ENCODE measurements around the gene SLC36A1. TPM values are rescaled to one million over a fixed set of nuclear protein-coding genes. Genes with fewer than 3 reads are reported as not detected.

The SLC36A1 gene
- polyA plus RNA-seq, 1 donor (not counting 4 experiments of a cell fraction or from before 2014, with no cell fraction given): 9.6 TPM

GRCh38 chr5:151483647-151484046 lies 36.2 kb downstream of the SLC36A1 start:
- Histone ChIP-seq H3K27ac (ENCODE audit: control insufficient read depth, insufficient read depth, low read length) (no peak overlapping the region), H3K4me1 (ENCODE audit: control insufficient read depth, extremely low read depth, insufficient read depth, low read length) (peaks cover 2% of the 10 kb centered on the region), H3K9ac (ENCODE audit: control insufficient read depth, extremely low read depth, insufficient read depth, low read length) (no peak overlapping the region), H3K79me2 (ENCODE audit: control insufficient read depth, insufficient read depth, low read length) (no peaks in the 10 kb centered on the region), H3K9me1 (ENCODE audit: control insufficient read depth, extremely low read depth, insufficient read depth, low read length) (no peaks in the 10 kb centered on the region), H3K36me3 (ENCODE audit: control insufficient read depth in 2 of 2, extremely low read depth in 1 of 2, insufficient read depth in 2 of 2, low read length in 2 of 2) (peaks cover 8 to 12% of the 10 kb centered on the region in 2 experiments), H2AFZ (ENCODE audit: control insufficient read depth, low read length) (no peak overlapping the region), H4K20me1 (ENCODE audit: control insufficient read depth, extremely low read depth, insufficient read depth, low read length) (no peaks in the 10 kb centered on the region), H3K4me3 (ENCODE audit: control insufficient read depth in 2 of 3, extremely low read depth in 1 of 3, insufficient read depth in 2 of 3, low read depth in 1 of 3, low read length in 3 of 3) (no peak overlapping the region), H3K27me3 (ENCODE audit: control insufficient read depth, extremely low read depth, insufficient read depth, low read length) (no peaks in the 10 kb centered on the region), H3K9me3 (ENCODE audit: control insufficient read depth, low read depth, low read length) (no peaks in the 10 kb centered on the region), H3K4me2 (ENCODE audit: control insufficient read depth, extremely low read depth, insufficient read depth, low read depth, low read length) (no peak overlapping the region)
- FAIRE-seq: no peak
- DNase-seq (ENCODE audit: low read depth, low spot score): no peak
- dilution Hi-C loops (cut with MboI; ENCODE audit: extremely low pct_ligation_motif_present, low sequenced_read_pairs): no loop called here
- TF ChIP-seq EZH2 (IDR thresholded peaks at IDR 0.05; ENCODE audit: low read length): no peak
- no peak for TF ChIP-seq CTCF (optimal IDR thresholded peaks at IDR 0.05 in 1 of 3, IDR thresholded peaks at IDR 0.05 in 1 of 3, conservative IDR thresholded peaks at IDR 0.05 in 1 of 3; ENCODE audit: extremely low read depth in 1 of 3, insufficient read depth in 2 of 3, low read length in 3 of 3)

- Histone ChIP-seq H2AFZ (ENCODE audit: control insufficient read depth, low read length) (no peak overlapping the region), H3K9ac (ENCODE audit: control insufficient read depth, extremely low read depth, insufficient read depth, low read length) (no peak overlapping the region), H3K9me1 (ENCODE audit: control insufficient read depth, extremely low read depth, insufficient read depth, low read length) (no peaks in the 10 kb centered on the region), H3K4me2 (ENCODE audit: control insufficient read depth, extremely low read depth, insufficient read depth, low read depth, low read length) (no peak overlapping the region), H4K20me1 (ENCODE audit: control insufficient read depth, extremely low read depth, insufficient read depth, low read length) (no peaks in the 10 kb centered on the region), H3K27ac (ENCODE audit: control insufficient read depth, insufficient read depth, low read length) (no peak overlapping the region), H3K4me3 (ENCODE audit: control insufficient read depth in 2 of 3, extremely low read depth in 1 of 3, insufficient read depth in 2 of 3, low read depth in 1 of 3, low read length in 3 of 3) (no peak overlapping the region), H3K36me3 (ENCODE audit: control insufficient read depth in 2 of 2, extremely low read depth in 1 of 2, insufficient read depth in 2 of 2, low read length in 2 of 2) (peaks cover 5 to 21% of the 10 kb centered on the region in 2 experiments), H3K79me2 (ENCODE audit: control insufficient read depth, insufficient read depth, low read length) (no peaks in the 10 kb centered on the region), H3K9me3 (ENCODE audit: control insufficient read depth, low read depth, low read length) (no peaks in the 10 kb centered on the region), H3K27me3 (ENCODE audit: control insufficient read depth, extremely low read depth, insufficient read depth, low read length) (no peaks in the 10 kb centered on the region), H3K4me1 (ENCODE audit: control insufficient read depth, extremely low read depth, insufficient read depth, low read length) (peaks cover 4% of the 10 kb centered on the region)
- no peak for DNase-seq (ENCODE audit: low read depth, low spot score)
- FAIRE-seq: no peak
- dilution Hi-C loops (cut with MboI; ENCODE audit: extremely low pct_ligation_motif_present, low sequenced_read_pairs): no loop called here
- TF ChIP-seq CTCF (optimal IDR thresholded peaks at IDR 0.05 in 1 of 3, IDR thresholded peaks at IDR 0.05 in 1 of 3, conservative IDR thresholded peaks at IDR 0.05 in 1 of 3; ENCODE audit: extremely low read depth in 1 of 3, insufficient read depth in 2 of 3, low read length in 3 of 3) (no peak), EZH2 (IDR thresholded peaks at IDR 0.05; ENCODE audit: low read length) (no peak)
These were observed 40.1 kb downstream of the SLC36A1 start for GRCh38 chr5:151487544-151487943.
